ENCODE results near the gene MPZL3. TPM values are rescaled to one million over a fixed set of nuclear protein-coding genes. Genes with fewer than 3 reads are reported as not detected.
A peak's percentile ranks its signal among the peaks of the same experiment; 100 is the strongest.

MPZL3 gene
- total RNA-seq (2021), result 13.4 and 16.8 TPM in 2 replicates
- percentile 88 among the genes with signal in this experiment for Bru-seq, nascent RNA
- percentile 88 among the genes with signal in this experiment for BruChase-seq, experiment 1, labeled RNA remaining after a 2-hour chase
- BruChase-seq, experiment 2, labeled RNA remaining after a 6-hour chase, result percentile 89 among the genes with signal in this experiment
- long read RNA-seq, transcript MPZL3-201 (6 exons, 3,968 nt), result major isoform, 12 of 20 reads
- long read RNA-seq, partial matches to known transcripts, result 0 of 20 reads
- long read RNA-seq, other reads (novel, unspliced or antisense), result 7 of 20 reads

- intact Hi-C loops (cut with micrococcal nuclease; ENCODE audit: unreplicated experiment), result loop anchor here (1.0 to 2.0 kb wide), 4 partner anchors 11 to 183 kb away; no protein-coding TSS in a partner anchor
- POLR2A ChIA-PET (ENCODE audit: unreplicated experiment), result interaction anchor here (0.5 to 0.9 kb wide), 7 partner anchors 10 to 109 kb away, joined by 3 to 11 read pairs (median 3); partner anchors contain the start of gene MPZL2
Observed at GRCh38 chr11:118251858-118252652, at the start of gene MPZL3. Gene MPZL3, minus strand, starts transcription at chr11:118252365. Its CDS starts 71 bp downstream, at chr11:118252294.

GRCh38 chr11:118301600-118302195, 49.5 kb upstream of the MPZL3 start:
- no peak for TF ChIP-seq EZH2 (IDR thresholded peaks at IDR 0.05; ENCODE audit: low read depth)
- TF ChIP-seq CTCF (conservative IDR thresholded peaks at IDR 0.05), result no peak
- intact Hi-C loops (cut with micrococcal nuclease; ENCODE audit: unreplicated experiment), result no loop called here

More at GRCh38 chr11:118251858-118252652, at the start of gene MPZL3:
- peaks cover 43% of the 10 kb centered on the region for H3K79me2 ChIP-seq (ENCODE audit: low read depth)
- H3K9me3 ChIP-seq (ENCODE audit: insufficient read depth, low read depth), result no peaks in the 10 kb centered on the region
- TF ChIP-seq EZH2 (IDR thresholded peaks at IDR 0.05; ENCODE audit: low read depth), result no peak
- TF ChIP-seq CTCF (conservative IDR thresholded peaks at IDR 0.05), result 0 out of 2 replicates have a peak, but pooled peaks have one; percentile 2
- peaks cover 5% of the 10 kb centered on the region; the same call in 1 of the 2 replicates for H3K36me3 ChIP-seq (ENCODE audit: low read depth)
- TSS peak; percentile 73 for BruUV-seq (replicated peaks)
- peak within 1 kb of the TSS; percentile 86 for H3K4me2 ChIP-seq
- peaks cover 37% of the 10 kb centered on the region for H3F3A ChIP-seq (ENCODE audit: insufficient read depth, low read depth)
- H2AFZ ChIP-seq, result peak within 1 kb of the TSS; percentile 86
- peak; percentile 86 to 99 for DNase-seq
- H3K27me3 ChIP-seq (ENCODE audit: insufficient read depth, low read depth), result no peaks in the 10 kb centered on the region
- H3K4me1 ChIP-seq (replicated peaks; ENCODE audit: insufficient read depth), result peaks cover 32% of the 10 kb centered on the region
- H3K4me3 ChIP-seq, result peak within 1 kb of the TSS; percentile 72
- H3K27ac ChIP-seq, result peak within 1 kb of the TSS; percentile 88
- H4K20me1 ChIP-seq (ENCODE audit: insufficient read depth), result no peaks in the 10 kb centered on the region
- CTCF ChIA-PET, result interaction anchor here (1.0 kb wide), 1 partner anchor 53 kb away, joined by 3 read pairs; no protein-coding TSS in a partner anchor
- H3K9me2 ChIP-seq (ENCODE audit: insufficient read depth), result no peaks in the 10 kb centered on the region

More at GRCh38 chr11:118301600-118302195, 49.5 kb upstream of the MPZL3 start:
- Histone ChIP-seq H3K9me3 (ENCODE audit: insufficient read depth, low read depth) (no peaks in the 10 kb centered on the region), H2AFZ (no peak overlapping the region), H3K27me3 (ENCODE audit: insufficient read depth, low read depth) (peaks cover 24% of the 10 kb centered on the region), H4K20me1 (ENCODE audit: insufficient read depth) (no peaks in the 10 kb centered on the region), H3K4me2 (no peak overlapping the region), H3K9me2 (ENCODE audit: insufficient read depth) (no peaks in the 10 kb centered on the region), H3K36me3 (ENCODE audit: low read depth) (no peaks in the 10 kb centered on the region), H3K27ac (no peak overlapping the region), H3K4me3 (no peak overlapping the region), H3K4me1 (replicated peaks; ENCODE audit: insufficient read depth) (no peaks in the 10 kb centered on the region), H3F3A (ENCODE audit: insufficient read depth, low read depth) (no peaks in the 10 kb centered on the region), H3K79me2 (ENCODE audit: low read depth) (no peaks in the 10 kb centered on the region)
- ChIA-PET POLR2A (ENCODE audit: unreplicated experiment) (no interaction called here), CTCF (interaction anchor here (0.6 kb wide), 1 partner anchor 52 kb away, joined by 3 read pairs; no protein-coding TSS in a partner anchor)
- DNase-seq, result peak in 1 of 2 experiments; percentile 16
- no TSS peak for BruUV-seq (replicated peaks)

Measured in PC-9 (cell line).